HepG2 (cell line): ENCODE data around the gene DAAM1.

ENCODE experiments used
- CEBPB ChIP-seq: IDR thresholded peaks from 2 replicates; pipeline ENCODE4 v1.6.1; 2011; ENCODE audit warnings: low read depth, low read length, improper control_type of control experiment, borderline replicate concordance
- GABPB1 ChIP-seq: IDR thresholded peaks from 2 replicates; pipeline ENCODE4 v1.6.1; 2016; ENCODE audit warnings: mild to moderate bottlenecking, missing genetic modification reagents, moderate library complexity, missing compliant biosample characterization
- JUNB ChIP-seq: sonication (generic); formaldehyde crosslinking; IDR thresholded peaks from 2 replicates; pipeline ENCODE4 v1.8.0; 2022; ENCODE audit warnings: missing genetic modification reagents, mild to moderate bottlenecking, borderline replicate concordance
- SRSF1 ChIP-seq: fragments of 200-400 bp; formaldehyde crosslinking; optimal IDR thresholded peaks from 2 replicates; pipeline ENCODE3; 2017; ENCODE audit warnings: mild to moderate bottlenecking, low read depth, low read length, moderate library complexity
- USF2 ChIP-seq, 2 experiments: sonication (generic) in 1 of 2; formaldehyde crosslinking in 1 of 2; IDR thresholded peaks; 2 replicates each; pipeline versions ENCODE4 v1.5.1 to v1.6.1; 2011 to 2020; ENCODE audit warnings: borderline replicate concordance in 1 of 2, low read depth in 1 of 2, low read length in 1 of 2, mild to moderate bottlenecking in 1 of 2, missing genetic modification reagents in 1 of 2, moderate library complexity in 1 of 2
- ZNF513 ChIP-seq: sonication (generic); formaldehyde crosslinking; conservative IDR thresholded peaks from 2 replicates; pipeline ENCODE4 v1.5.0; 2020; ENCODE audit warnings: missing genetic modification reagents
- ZSCAN30 ChIP-seq: sonication (generic); formaldehyde crosslinking; IDR thresholded peaks from 2 replicates; pipeline ENCODE4 v1.5.0; 2020; ENCODE audit warnings: mild to moderate bottlenecking, missing genetic modification reagents

GRCh38 chr14:59155886-59156285, 32.6 kb upstream of the DAAM1 start:
- no peak for TF ChIP-seq GABPB1 (CRISPR knock-in tag)
- TF ChIP-seq ZNF513 = no peak
- no peak for TF ChIP-seq CEBPB
- TF ChIP-seq USF2 (IDR thresholded peaks at IDR 0.05; ENCODE audit: low read depth, low read length) = no peak
- TF ChIP-seq USF2 (CRISPR knock-in tag; IDR thresholded peaks at IDR 0.05; ENCODE audit: borderline replicate concordance) = no peak
- no peak for TF ChIP-seq JUNB (CRISPR knock-in tag)
- TF ChIP-seq SRSF1 = no peak
- no peak for TF ChIP-seq ZSCAN30 (CRISPR knock-in tag)
